HG03097 (cell line): Measurements from ENCODE around the gene SLC6A19.

ENCODE experiments used
- ATAC-seq: cut with Tn5 transposase; IDR thresholded peaks from one replicate; pipeline ENCODE4 v1.9.1; 2021; ENCODE audit not compliant: unreplicated experiment, low FRiP score

SLC6A19 gene

GRCh38 chr5:1208221-1208742 is 6.9 kb downstream of the SLC6A19 start:
- no peak for ATAC-seq

GRCh38 chr5:1208743-1209488 is 7.5 kb downstream of the SLC6A19 start:
- no peak for ATAC-seq

GRCh38 chr5:1209489-1209852 is 8.1 kb downstream of the SLC6A19 start:
- no peak for ATAC-seq

DNA sequence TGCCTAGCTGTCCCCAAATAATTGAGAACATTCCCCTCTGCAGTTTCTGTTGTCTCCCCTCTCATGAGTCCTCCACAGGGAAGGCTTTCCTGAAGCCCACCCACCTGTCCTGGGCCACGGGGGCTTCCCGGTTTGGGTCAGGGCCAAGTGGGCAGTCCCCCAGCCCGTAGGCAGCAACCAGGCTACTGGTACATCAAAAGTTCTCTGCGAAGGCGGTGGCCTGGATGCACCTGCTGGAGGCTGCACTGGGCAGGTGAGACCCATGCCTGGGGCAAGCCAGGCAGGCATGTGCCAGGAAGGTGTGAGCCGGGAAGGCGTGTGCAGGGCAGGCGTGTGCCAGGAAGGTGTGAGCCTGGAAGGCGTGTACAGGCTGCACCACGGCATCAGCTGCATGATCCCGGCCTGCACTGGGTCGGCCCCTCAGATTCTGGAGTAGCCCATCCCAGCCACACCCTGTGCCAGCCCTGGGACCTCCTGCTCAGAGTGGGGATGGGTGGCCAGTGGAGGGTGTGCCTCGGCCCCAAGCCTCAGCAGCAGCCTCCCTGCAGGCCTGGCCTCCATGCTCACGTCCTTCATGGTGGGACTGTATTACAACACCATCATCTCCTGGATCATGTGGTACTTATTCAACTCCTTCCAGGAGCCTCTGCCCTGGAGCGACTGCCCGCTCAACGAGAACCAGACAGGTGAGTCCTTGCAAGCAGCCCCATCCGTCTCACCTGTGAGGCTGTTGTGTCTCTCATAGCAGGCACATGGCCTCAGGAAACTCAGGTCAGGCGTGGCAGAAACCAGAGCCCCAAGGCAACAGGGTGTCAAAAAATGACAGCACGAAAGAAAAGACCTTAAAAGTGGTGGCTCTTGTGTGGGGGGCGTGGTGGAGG is 8.7 kb downstream of the SLC6A19 start:
- no peak for ATAC-seq

DNA sequence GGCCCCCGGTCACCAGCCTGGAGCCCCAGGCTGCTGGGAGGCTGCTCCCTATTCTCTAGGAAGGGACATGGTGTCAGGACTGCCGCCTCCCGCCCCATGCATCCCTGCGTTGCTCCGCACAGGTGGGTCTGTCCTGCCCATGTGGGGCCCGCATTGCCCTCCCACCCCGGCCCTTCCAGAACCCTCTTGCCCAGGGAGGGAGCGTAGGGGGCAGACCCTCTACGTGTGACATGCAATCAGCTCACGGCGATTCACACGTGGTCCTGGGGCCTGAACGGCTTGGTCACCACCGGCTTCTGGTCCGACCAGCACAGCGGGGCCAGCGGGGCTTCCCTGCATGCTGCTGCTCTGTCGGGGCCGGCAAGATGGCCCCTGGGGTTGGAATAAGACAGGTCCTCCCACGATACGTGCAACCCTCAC is 9.4 kb downstream of the SLC6A19 start:
- ATAC-seq, result no peak

DNA sequence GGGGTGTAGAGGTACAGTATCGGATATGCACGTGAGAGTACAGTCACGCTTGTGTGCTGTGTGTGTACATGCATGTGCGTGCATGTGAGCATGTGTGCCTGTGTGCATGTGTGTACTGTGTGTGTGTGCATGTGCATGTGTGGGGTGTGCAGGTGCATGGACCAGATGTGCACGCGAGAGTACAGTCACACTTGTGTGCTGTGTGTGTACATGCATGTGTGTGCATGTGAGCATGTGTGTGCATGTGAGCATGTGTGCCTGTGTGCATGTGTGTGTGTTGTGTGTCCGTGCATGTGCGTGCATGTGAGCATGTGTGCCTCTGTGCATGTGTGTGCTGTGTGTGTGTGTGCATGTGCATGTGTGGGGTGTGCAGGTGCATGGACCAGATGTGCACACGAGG is 10.3 kb downstream of the SLC6A19 start:
- no peak for ATAC-seq

DNA sequence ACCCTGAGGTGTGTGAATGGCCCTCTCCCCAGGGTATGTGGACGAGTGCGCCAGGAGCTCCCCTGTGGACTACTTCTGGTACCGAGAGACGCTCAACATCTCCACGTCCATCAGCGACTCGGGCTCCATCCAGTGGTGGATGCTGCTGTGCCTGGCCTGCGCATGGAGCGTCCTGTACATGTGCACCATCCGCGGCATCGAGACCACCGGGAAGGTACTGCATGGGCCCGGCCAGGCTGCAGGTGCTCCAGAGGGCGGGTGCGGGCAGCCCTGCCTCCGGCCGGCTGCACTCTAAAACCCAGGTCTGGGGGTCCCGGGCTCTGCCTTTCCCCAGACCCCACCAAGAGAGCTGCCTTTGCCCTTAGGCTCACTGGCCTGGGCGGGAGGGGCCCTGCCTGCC is 10.9 kb downstream of the SLC6A19 start:
- no peak for ATAC-seq

- no peak for ATAC-seq
These were observed 11.5 kb downstream of the SLC6A19 start for GRCh38 chr5:1212881-1213280.

DNA sequence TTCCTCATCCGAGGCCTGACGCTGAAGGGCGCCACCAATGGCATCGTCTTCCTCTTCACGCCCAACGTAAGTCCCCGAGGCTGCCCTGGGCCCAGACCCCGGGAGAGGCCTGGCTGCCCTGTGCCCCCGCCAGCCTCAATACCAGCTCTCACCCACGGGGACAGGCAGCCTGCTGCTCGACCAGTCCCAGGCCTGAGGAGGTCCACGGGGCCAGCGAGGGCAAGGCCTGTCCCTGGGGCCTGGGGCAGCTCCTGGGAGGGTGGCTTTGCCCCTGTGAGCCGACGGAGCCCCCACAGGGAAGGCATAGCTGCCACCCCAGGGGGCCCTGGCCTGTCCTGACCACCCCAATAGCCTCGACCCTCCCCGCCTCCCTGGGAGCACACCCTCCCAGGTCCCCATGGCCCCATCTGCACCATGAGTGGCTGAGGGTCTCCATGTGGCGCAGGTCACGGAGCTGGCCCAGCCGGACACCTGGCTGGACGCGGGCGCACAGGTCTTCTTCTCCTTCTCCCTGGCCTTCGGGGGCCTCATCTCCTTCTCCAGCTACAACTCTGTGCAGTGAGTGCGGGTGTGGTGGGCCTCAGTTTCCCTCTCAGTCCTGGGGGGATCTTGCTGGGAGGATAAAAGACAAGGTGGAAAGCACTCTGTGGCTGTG is 12.2 kb downstream of the SLC6A19 start:
- ATAC-seq, result no peak

- ATAC-seq, result no peak
These were observed 13.0 kb downstream of the SLC6A19 start for GRCh38 chr5:1214163-1214935.

GRCh38 chr5:1214936-1215220 is 13.5 kb downstream of the SLC6A19 start:
- no peak for ATAC-seq

DNA sequence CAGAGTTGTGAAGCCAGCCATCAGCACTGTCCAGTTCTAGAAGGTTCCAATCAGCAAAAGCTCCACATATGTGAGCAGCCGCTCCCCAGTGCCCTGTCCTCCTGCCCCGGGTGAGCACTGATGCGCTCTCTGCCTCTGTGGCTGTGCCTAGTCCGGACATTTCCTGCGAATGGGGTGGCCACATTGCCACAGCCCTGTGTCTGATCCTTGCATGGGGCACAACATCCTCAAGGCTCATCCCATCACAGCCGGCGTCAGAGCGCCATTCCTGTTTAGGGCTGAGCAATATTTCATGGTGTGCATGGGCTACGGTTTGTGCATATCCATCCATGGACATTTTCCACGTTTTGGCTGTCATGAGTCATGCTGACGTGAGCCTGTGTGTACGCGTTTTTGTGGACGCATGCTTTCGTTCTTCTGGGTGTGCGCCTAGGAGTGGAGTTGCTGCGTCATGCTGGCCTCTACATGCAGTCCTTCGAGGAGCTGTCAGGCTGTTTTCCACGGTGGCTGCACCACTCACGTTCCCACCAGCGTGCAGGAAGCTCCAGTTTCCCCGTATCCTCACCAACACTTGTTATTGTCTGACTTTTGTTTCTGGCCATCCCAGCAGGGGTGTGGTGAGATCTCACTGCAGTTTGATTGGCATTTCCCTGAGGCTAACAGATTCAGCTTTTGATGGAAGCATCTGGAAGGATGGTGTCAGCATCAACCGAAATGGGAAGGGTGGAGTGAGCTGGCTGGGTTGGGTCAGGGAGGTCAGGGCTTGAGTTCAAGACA is 14.1 kb downstream of the SLC6A19 start:
- no peak for ATAC-seq

GRCh38 chr5:1216211-1216917 is 15.0 kb downstream of the SLC6A19 start:
- ATAC-seq, result no peak

- ATAC-seq, result no peak
These were observed 15.5 kb downstream of the SLC6A19 start for GRCh38 chr5:1216918-1217295.

GRCh38 chr5:1217596-1218206 is 16.3 kb downstream of the SLC6A19 start:
- no peak for ATAC-seq

GRCh38 chr5:1218351-1219080 is 17.1 kb downstream of the SLC6A19 start:
- ATAC-seq, result no peak

- no peak for ATAC-seq
These were observed 17.8 kb downstream of the SLC6A19 start for GRCh38 chr5:1219098-1219767.

DNA sequence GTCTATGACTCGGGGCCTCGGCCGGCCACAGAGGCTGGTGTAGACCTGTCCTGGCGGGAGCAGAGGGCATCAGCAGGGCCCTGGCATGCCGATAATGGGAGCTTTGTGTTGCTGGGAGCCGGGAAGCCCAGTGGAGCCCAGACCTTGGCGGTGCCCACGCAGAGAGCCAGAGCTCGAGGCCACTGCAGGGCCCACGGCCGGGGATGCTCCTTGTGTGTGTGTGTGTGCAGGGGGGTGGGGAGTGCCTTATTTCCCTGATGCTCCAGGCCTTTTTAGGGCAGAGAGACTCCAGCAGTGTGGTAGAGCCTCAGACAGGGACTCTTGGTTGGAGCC is 18.3 kb downstream of the SLC6A19 start:
- ATAC-seq, result no peak
